ENCODE measurements around the gene PTPA. TPM values are rescaled to one million over a fixed set of nuclear protein-coding genes. Genes with fewer than 3 reads are reported as not detected.

PTPA gene
- total and polyA plus RNA-seq, 10 of the 15 experiments (the other 5 are each of a cell fraction or from before 2014, with no cell fraction given): 1.6 to 111 (median 55.1) TPM

GRCh38 chr9:129069862-129070641 is 41.2 kb upstream of the PTPA start:
- BruUV-seq (replicated peaks): no TSS peak
- ChIA-PET SMC1A (ENCODE audit: uncharacterized antibody, unreplicated experiment) (no interaction called here), POLR2A (no interaction called here), RAD21 (ENCODE audit: unreplicated experiment) (no interaction called here), CTCF (no interaction called here)
- no peaks in the 10 kb centered on the region for H3K79me2 ChIP-seq (ENCODE audit: control insufficient read depth, insufficient read depth, low read length)
- H3K4me2 ChIP-seq (ENCODE audit: control insufficient read depth, insufficient read depth): no peak overlapping the region
- ATAC-seq: no peak
- no peaks in the 10 kb centered on the region for H4K20me1 ChIP-seq (ENCODE audit: control insufficient read depth, insufficient read depth)
- no peak for FAIRE-seq
- no peak overlapping the region for H3K4me3 ChIP-seq
- no peaks in the 10 kb centered on the region; a peak in 2 of 4 replicates for H3K36me3 ChIP-seq (ENCODE audit: control insufficient read depth in 2 of 2, insufficient read depth in 2 of 2, low read length in 1 of 2)
- H3K4me1 ChIP-seq (ENCODE audit: control insufficient read depth, insufficient read depth, low read length): peaks cover 12% of the 10 kb centered on the region
- H2AFZ ChIP-seq (ENCODE audit: control insufficient read depth, low read depth, low read length): peak overlapping the region; percentile 71
- DNase-seq (ENCODE audit: low read depth, low spot score): no peak
- 89% methylated on average over 26 of the region's 26 CpGs for WGBS (ENCODE audit: insufficient coverage, insufficient replicate concordance, low lambda C conversion rate, missing lambda C conversion rate)
- H3K9me3 ChIP-seq (replicated peaks; ENCODE audit: control insufficient read depth, insufficient read depth, low read length): no peaks in the 10 kb centered on the region
- in situ Hi-C loops (cut with MboI) (no loop called here), intact Hi-C loops (cut with micrococcal nuclease; ENCODE audit: unreplicated experiment) (no loop called here)
- H3K9ac ChIP-seq (ENCODE audit: control insufficient read depth, insufficient read depth, low read length): no peak overlapping the region
- TF ChIP-seq BCL11A (IDR thresholded peaks at IDR 0.05; ENCODE audit: low read depth, low read length): no peak
- no peak overlapping the region for H3K27ac ChIP-seq (ENCODE audit: control insufficient read depth, insufficient read depth)
- no peaks in the 10 kb centered on the region for H3K27me3 ChIP-seq (replicated peaks in 1 of 2; ENCODE audit: control insufficient read depth in 2 of 2, insufficient read depth in 2 of 2, low read length in 1 of 2)

- FAIRE-seq (no peak), ATAC-seq (no peak), DNase-seq (ENCODE audit: low read depth, low spot score) (no peak)
- WGBS (ENCODE audit: insufficient coverage, insufficient replicate concordance, low lambda C conversion rate, missing lambda C conversion rate): 91% methylated on average over 20 of the region's 21 CpGs
- intact Hi-C loops (cut with micrococcal nuclease; ENCODE audit: unreplicated experiment): no loop called here
- Histone ChIP-seq H4K20me1 (ENCODE audit: control insufficient read depth, insufficient read depth) (no peaks in the 10 kb centered on the region), H3K27me3 (replicated peaks in 1 of 2; ENCODE audit: control insufficient read depth in 2 of 2, insufficient read depth in 2 of 2, low read length in 1 of 2) (no peaks in the 10 kb centered on the region), H3K4me1 (ENCODE audit: control insufficient read depth, insufficient read depth, low read length) (peaks cover 12% of the 10 kb centered on the region), H3K79me2 (ENCODE audit: control insufficient read depth, insufficient read depth, low read length) (no peaks in the 10 kb centered on the region), H3K36me3 (ENCODE audit: control insufficient read depth in 2 of 2, insufficient read depth in 2 of 2, low read length in 1 of 2) (no peaks in the 10 kb centered on the region; a peak in 2 of 4 replicates), H3K4me3 (no peak overlapping the region), H3K27ac (ENCODE audit: control insufficient read depth, insufficient read depth) (no peak overlapping the region), H2AFZ (ENCODE audit: control insufficient read depth, low read depth, low read length) (no peak overlapping the region), H3K4me2 (ENCODE audit: control insufficient read depth, insufficient read depth) (no peak overlapping the region), H3K9me3 (replicated peaks; ENCODE audit: control insufficient read depth, insufficient read depth, low read length) (no peaks in the 10 kb centered on the region), H3K9ac (ENCODE audit: control insufficient read depth, insufficient read depth, low read length) (no peak overlapping the region)
- POLR2A ChIA-PET: no interaction called here
- CTCF ChIA-PET: no interaction called here
- RAD21 ChIA-PET (ENCODE audit: unreplicated experiment): no interaction called here
- BruUV-seq (replicated peaks): no TSS peak
- in situ Hi-C loops (cut with MboI): no loop called here
- SMC1A ChIA-PET (ENCODE audit: uncharacterized antibody, unreplicated experiment): no interaction called here
- TF ChIP-seq BMI1 (IDR thresholded peaks at IDR 0.05; ENCODE audit: borderline replicate concordance): no peak
- no peak for TF ChIP-seq E2F8 (IDR thresholded peaks at IDR 0.05; ENCODE audit: low read depth, partially characterized antibody)
- TF ChIP-seq SRF (IDR thresholded peaks at IDR 0.05; ENCODE audit: low read depth in 2 of 2, low read length in 2 of 2): no peak
- no peak for TF ChIP-seq NR2F1 (conservative IDR thresholded peaks at IDR 0.05)
- no peak for TF ChIP-seq BCL11A (IDR thresholded peaks at IDR 0.05; ENCODE audit: low read depth, low read length)
- TF ChIP-seq ZBED1 (IDR thresholded peaks at IDR 0.05; ENCODE audit: borderline replicate concordance): no peak
- no peak for TF ChIP-seq KAT2A (conservative IDR thresholded peaks at IDR 0.05; ENCODE audit: control insufficient read depth, low read depth, low read length)
- no peak for TF ChIP-seq IKZF1 (conservative IDR thresholded peaks at IDR 0.05)
- no peak for TF ChIP-seq CBFB (IDR thresholded peaks at IDR 0.05; ENCODE audit: low read depth)
- TF ChIP-seq PML (IDR thresholded peaks at IDR 0.05; ENCODE audit: low read length): no peak
- TF ChIP-seq PKNOX1 (IDR thresholded peaks at IDR 0.05): no peak
- no peak for TF ChIP-seq TARDBP (IDR thresholded peaks at IDR 0.05; ENCODE audit: borderline replicate concordance)
- no peak for TF ChIP-seq CBX3 (IDR thresholded peaks at IDR 0.05; ENCODE audit: borderline replicate concordance, low read depth)
Measured at GRCh38 chr9:129070696-129071525, 40.3 kb upstream of the PTPA start.
